ENCODE data around the gene RGPD5. TPM values are rescaled to one million over a fixed set of nuclear protein-coding genes. Genes with fewer than 3 reads are reported as not detected.
"Not testable (repeated sequence)": the region's sequence is repeated elsewhere in the genome, so short reads cannot be mapped to it uniquely, and the experiment has no call there.

RGPD5 gene
- total RNA-seq, result 10 to 100 TPM; 15.2 to 22.5 (median 16.9) TPM

- WGBS, result no CpG with 5 or more reads among the region's 77 CpGs
- intact Hi-C loops (cut with DNase I); H3K36me3 ChIP-seq; DNase-seq (ENCODE audit: extremely low spot score); H3K27me3 ChIP-seq; H3K9me3 ChIP-seq; H3K27ac ChIP-seq (replicated peaks in 1 of 4); H3K4me3 ChIP-seq; H3K4me1 ChIP-seq: not testable (repeated sequence)
These were observed at the start of gene RGPD5 for GRCh38 chr2:109794074-109794737. Gene RGPD5, plus strand, starts transcription at chr2:109794305. Its CDS starts 161 bp downstream, at chr2:109794466.

GRCh38 chr2:109751572-109751971 lies 42.5 kb upstream of the RGPD5 start:
- H3K4me1 ChIP-seq; DNase-seq (ENCODE audit: extremely low spot score); H3K27ac ChIP-seq (replicated peaks in 1 of 4); H3K9me3 ChIP-seq; H3K27me3 ChIP-seq; H3K4me3 ChIP-seq; H3K36me3 ChIP-seq; intact Hi-C loops (cut with DNase I): not testable (repeated sequence)
- WGBS, result no CpG with 5 or more reads among the region's 6 CpGs

GRCh38 chr2:109757163-109757824 lies 36.8 kb upstream of the RGPD5 start:
- H3K27ac ChIP-seq (replicated peaks in 1 of 4); H3K4me3 ChIP-seq; intact Hi-C loops (cut with DNase I); H3K36me3 ChIP-seq; H3K27me3 ChIP-seq; H3K9me3 ChIP-seq; H3K4me1 ChIP-seq; DNase-seq (ENCODE audit: extremely low spot score): not testable (repeated sequence)
- no CpG with 5 or more reads among the region's 3 CpGs for WGBS

- H3K27ac ChIP-seq (replicated peaks in 1 of 4); H3K27me3 ChIP-seq; H3K36me3 ChIP-seq; intact Hi-C loops (cut with DNase I); H3K4me1 ChIP-seq; DNase-seq (ENCODE audit: extremely low spot score); H3K9me3 ChIP-seq: not testable (repeated sequence)
- peak overlapping the region; percentile 20 to 53 (median 30) for H3K4me3 ChIP-seq
- WGBS, result no CpG with 5 or more reads among the region's 106 CpGs
These were observed 33.7 kb upstream of the RGPD5 start for GRCh38 chr2:109760265-109761042.

- H3K4me1 ChIP-seq; H3K27ac ChIP-seq (replicated peaks in 1 of 4); H3K9me3 ChIP-seq; DNase-seq (ENCODE audit: extremely low spot score); intact Hi-C loops (cut with DNase I); H3K36me3 ChIP-seq; H3K27me3 ChIP-seq: not testable (repeated sequence)
- WGBS, result no CpG with 5 or more reads among the region's 23 CpGs
- H3K4me3 ChIP-seq, result peak overlapping the region in 3 of 4 donors; percentile 20 to 53 (median 27)
These were observed 33.1 kb upstream of the RGPD5 start for GRCh38 chr2:109761043-109761454.

GRCh38 chr2:109761976-109762375 lies 32.1 kb upstream of the RGPD5 start:
- H3K4me3 ChIP-seq; DNase-seq (ENCODE audit: extremely low spot score); intact Hi-C loops (cut with DNase I): not testable (repeated sequence)

GRCh38 chr2:109766074-109766473 lies 28.0 kb upstream of the RGPD5 start:
- DNase-seq (ENCODE audit: extremely low spot score); H3K9me3 ChIP-seq; H3K4me3 ChIP-seq; intact Hi-C loops (cut with DNase I); H3K4me1 ChIP-seq; H3K36me3 ChIP-seq; H3K27ac ChIP-seq (replicated peaks in 1 of 4); H3K27me3 ChIP-seq: not testable (repeated sequence)
- WGBS, result no CpG with 5 or more reads among the region's 11 CpGs

More at GRCh38 chr2:109761976-109762375, 32.1 kb upstream of the RGPD5 start:
- not testable (repeated sequence) for H3K9me3 ChIP-seq; H3K27me3 ChIP-seq; H3K4me1 ChIP-seq; H3K36me3 ChIP-seq; H3K27ac ChIP-seq (replicated peaks in 1 of 4)
- 80% methylated on average over 1 of the region's 5 CpGs for WGBS

- intact Hi-C loops (cut with DNase I); H3K36me3 ChIP-seq; H3K4me3 ChIP-seq; H3K9me3 ChIP-seq; H3K27me3 ChIP-seq; H3K27ac ChIP-seq (replicated peaks in 1 of 4); DNase-seq (ENCODE audit: extremely low spot score); H3K4me1 ChIP-seq: not testable (repeated sequence)
- whole genome bisulfite sequencing, result no CpG with 5 or more reads among the region's 8 CpGs
These were observed 27.1 kb upstream of the RGPD5 start for GRCh38 chr2:109766886-109767578.

GRCh38 chr2:109768934-109769333 lies 25.2 kb upstream of the RGPD5 start:
- H3K4me3 ChIP-seq; H3K4me1 ChIP-seq; H3K36me3 ChIP-seq; H3K27ac ChIP-seq (replicated peaks in 1 of 4); intact Hi-C loops (cut with DNase I); H3K27me3 ChIP-seq; H3K9me3 ChIP-seq; DNase-seq (ENCODE audit: extremely low spot score): not testable (repeated sequence)
- no CpG with 5 or more reads among the region's 10 CpGs for WGBS

- WGBS, result no CpG with 5 or more reads among the region's 2 CpGs
- H3K4me1 ChIP-seq; H3K27me3 ChIP-seq; H3K36me3 ChIP-seq; H3K9me3 ChIP-seq; intact Hi-C loops (cut with DNase I); H3K4me3 ChIP-seq; DNase-seq (ENCODE audit: extremely low spot score); H3K27ac ChIP-seq (replicated peaks in 1 of 4): not testable (repeated sequence)
These were observed 15.0 kb upstream of the RGPD5 start for GRCh38 chr2:109779118-109779517.

GRCh38 chr2:109781147-109781816 lies 12.8 kb upstream of the RGPD5 start:
- no CpG with 5 or more reads among the region's 15 CpGs for WGBS
- H3K4me3 ChIP-seq; H3K4me1 ChIP-seq; H3K27ac ChIP-seq (replicated peaks in 1 of 4); H3K9me3 ChIP-seq; H3K27me3 ChIP-seq; intact Hi-C loops (cut with DNase I); H3K36me3 ChIP-seq; DNase-seq (ENCODE audit: extremely low spot score): not testable (repeated sequence)

Data from esophagus muscularis mucosa (tissue), 4 donors.